ENCODE data around the gene SMARCD2. TPM values are rescaled to one million over a fixed set of nuclear protein-coding genes. Genes with fewer than 3 reads are reported as not detected.
"Not testable (repeated sequence)": the region's sequence is repeated elsewhere in the genome, so short reads cannot be mapped to it uniquely, and the experiment has no call there.

SMARCD2 gene
- polyA plus RNA-seq, 5 donors: 111 to 147 (median 133) TPM

GRCh38 chr17:63816669-63817068 lies 25.8 kb downstream of the SMARCD2 start:
- no peak for DNase-seq

GRCh38 chr17:63816123-63816522 lies 26.4 kb downstream of the SMARCD2 start:
- no peak for DNase-seq

- DNase-seq: no peak
Measured at GRCh38 chr17:63809970-63810369, 32.5 kb downstream of the SMARCD2 start.

- no peak for DNase-seq
Measured at GRCh38 chr17:63805591-63805990, 36.9 kb downstream of the SMARCD2 start.

- DNase-seq: no peak
Measured at GRCh38 chr17:63804328-63804727, 38.2 kb downstream of the SMARCD2 start.

- no peak for DNase-seq
Measured at GRCh38 chr17:63800783-63801182, 41.7 kb downstream of the SMARCD2 start.

GRCh38 chr17:63798572-63799106 lies 43.8 kb downstream of the SMARCD2 start:
- no peak for DNase-seq

- DNase-seq: not testable (repeated sequence)
Measured at GRCh38 chr17:63796375-63796774, 46.1 kb downstream of the SMARCD2 start.

- DNase-seq: no peak
Measured at GRCh38 chr17:63792055-63792729, 50.3 kb downstream of the SMARCD2 start.

- no peak for DNase-seq
Measured at GRCh38 chr17:63790057-63790456, 52.4 kb downstream of the SMARCD2 start.

- no peak for DNase-seq
Measured at GRCh38 chr17:63786971-63787711, 55.3 kb downstream of the SMARCD2 start.

GRCh38 chr17:63786117-63786516 lies 56.4 kb downstream of the SMARCD2 start:
- DNase-seq: no peak

GRCh38 chr17:63785556-63785955 lies 56.9 kb downstream of the SMARCD2 start:
- DNase-seq: no peak

- no peak for DNase-seq
Measured at GRCh38 chr17:63783522-63783921, 59.0 kb downstream of the SMARCD2 start.

Other genes with a start within 250 kb of the SMARCD2 start
- gene TACO1, start 241.8 kb downstream of the SMARCD2 start, polyA plus RNA-seq (ENCODE audit: insufficient read depth in 1 of 5, insufficient read length in 5 of 5, low replicate concordance in 1 of 5): 10 to 100 TPM; 16.1 to 19.2 (median 16.8) TPM
- gene MAP3K3, start 220.3 kb downstream of the SMARCD2 start, polyA plus RNA-seq (ENCODE audit: insufficient read depth in 1 of 5, insufficient read length in 5 of 5, low replicate concordance in 1 of 5): 10 to 100 TPM; 36.3 to 43.0 (median 39.9) TPM
- 10 to 100 TPM; 26.0 to 49.7 (median 33.7) TPM for gene LIMD2, start 142.6 kb downstream of the SMARCD2 start, polyA plus RNA-seq (ENCODE audit: insufficient read depth in 1 of 5, insufficient read length in 5 of 5, low replicate concordance in 1 of 5)
- 10 to 100 TPM; 66.2 to 89.5 (median 75.1) TPM for gene STRADA, start 100.9 kb downstream of the SMARCD2 start, polyA plus RNA-seq (ENCODE audit: insufficient read depth in 1 of 5, insufficient read length in 5 of 5, low replicate concordance in 1 of 5)
- 100 to 1,000 TPM in 1 of 5 donors, 10 to 100 TPM in 4; 79.7 to 107 (median 85.9) TPM for gene CCDC47, start 69.1 kb downstream of the SMARCD2 start, polyA plus RNA-seq (ENCODE audit: insufficient read depth in 1 of 5, insufficient read length in 5 of 5, low replicate concordance in 1 of 5)
- gene DDX42, start 68.5 kb downstream of the SMARCD2 start, polyA plus RNA-seq (ENCODE audit: insufficient read depth in 1 of 5, insufficient read length in 5 of 5, low replicate concordance in 1 of 5): 100 to 1,000 TPM; 169 to 235 (median 228) TPM
- gene PSMC5, start 15.3 kb downstream of the SMARCD2 start, polyA plus RNA-seq (ENCODE audit: insufficient read depth in 1 of 5, insufficient read length in 5 of 5, low replicate concordance in 1 of 5): 100 to 1,000 TPM; 130 to 146 (median 142) TPM
- gene FTSJ3, start 15.0 kb downstream of the SMARCD2 start, polyA plus RNA-seq (ENCODE audit: insufficient read depth in 1 of 5, insufficient read length in 5 of 5, low replicate concordance in 1 of 5): 10 to 100 TPM; 48.7 to 81.2 (median 70.0) TPM
- gene CSH2, start 31.0 kb upstream of the SMARCD2 start, polyA plus RNA-seq (ENCODE audit: insufficient read depth in 1 of 5, insufficient read length in 5 of 5, low replicate concordance in 1 of 5): 1 to 10 TPM in 1 of 5 donors, under 1 TPM in 1, not detected in 3; 0.88 to 5.8 TPM
- gene GH2, start 39.3 kb upstream of the SMARCD2 start, polyA plus RNA-seq (ENCODE audit: insufficient read depth in 1 of 5, insufficient read length in 5 of 5, low replicate concordance in 1 of 5): not detected
- gene CSH1, start 53.9 kb upstream of the SMARCD2 start, polyA plus RNA-seq (ENCODE audit: insufficient read depth in 1 of 5, insufficient read length in 5 of 5, low replicate concordance in 1 of 5): 1 to 10 TPM in 2 of 5 donors, under 1 TPM in 3; 0.32 to 9.5 (median 0.57) TPM
- gene CSHL1, start 68.6 kb upstream of the SMARCD2 start, polyA plus RNA-seq (ENCODE audit: insufficient read depth in 1 of 5, insufficient read length in 5 of 5, low replicate concordance in 1 of 5): under 1 TPM in 1 of 5 donors, not detected in 4; 0.74 TPM
- gene GH1, start 76.2 kb upstream of the SMARCD2 start, polyA plus RNA-seq (ENCODE audit: insufficient read depth in 1 of 5, insufficient read length in 5 of 5, low replicate concordance in 1 of 5): not detected
- gene CD79B, start 89.6 kb upstream of the SMARCD2 start, polyA plus RNA-seq (ENCODE audit: insufficient read depth in 1 of 5, insufficient read length in 5 of 5, low replicate concordance in 1 of 5): 1 to 10 TPM; 1.0 to 4.2 (median 1.9) TPM
- gene SCN4A, start 130.2 kb upstream of the SMARCD2 start, polyA plus RNA-seq (ENCODE audit: insufficient read depth in 1 of 5, insufficient read length in 5 of 5, low replicate concordance in 1 of 5): 1 to 10 TPM in 2 of 5 donors, under 1 TPM in 3; 0.36 to 2.2 (median 0.63) TPM
- gene PRR29, start 155.7 kb upstream of the SMARCD2 start, polyA plus RNA-seq (ENCODE audit: insufficient read depth in 1 of 5, insufficient read length in 5 of 5, low replicate concordance in 1 of 5): 1 to 10 TPM; 4.5 to 8.9 (median 6.8) TPM
- 10 to 100 TPM; 43.5 to 50.7 (median 46.8) TPM for gene ICAM2, start 177.9 kb upstream of the SMARCD2 start, polyA plus RNA-seq (ENCODE audit: insufficient read depth in 1 of 5, insufficient read length in 5 of 5, low replicate concordance in 1 of 5)